IPS-20b (cell line): ENCODE measurements around the gene CCDC12.

ENCODE experiments used
- H3K27ac ChIP-seq: one replicate; pipeline ENCODE4 v1.5.1; 2013; ENCODE audit warnings: low read length
- H3K27me3 ChIP-seq: 2 replicates; pipeline ENCODE4 v1.6.1; 2013; ENCODE audit warnings: mild to moderate bottlenecking, low read length, inconsistent platforms; ENCODE audit not compliant: insufficient read depth
- H3K36me3 ChIP-seq: 2 replicates; pipeline ENCODE4 v1.6.1; 2013; ENCODE audit warnings: low read depth, mild to moderate bottlenecking, inconsistent platforms, low read length, moderate library complexity; ENCODE audit not compliant: insufficient read depth
- H3K4me1 ChIP-seq: 2 replicates; pipeline ENCODE4 v1.6.1; 2013; ENCODE audit warnings: mild to moderate bottlenecking, control low read depth, inconsistent platforms, low read length, moderate library complexity; ENCODE audit not compliant: insufficient read depth
- H3K4me3 ChIP-seq: 2 replicates; pipeline ENCODE4 v1.5.1; 2013; ENCODE audit warnings: mild to moderate bottlenecking, low read length, inconsistent platforms
- H3K9ac ChIP-seq: 2 replicates; pipeline ENCODE4 v1.6.1; 2013; ENCODE audit warnings: low read depth, mild to moderate bottlenecking, inconsistent platforms, low read length, moderate library complexity
- H3K9me3 ChIP-seq: 2 replicates; pipeline ENCODE4 v1.6.1; 2013; ENCODE audit warnings: mild to moderate bottlenecking, low read depth, low read length, inconsistent platforms; ENCODE audit not compliant: insufficient read depth

The CCDC12 gene

GRCh38 chr3:46876313-46877300, 99.9 kb downstream of the CCDC12 start:
- Histone ChIP-seq H3K27ac (no peak overlapping the region), H3K4me1 (no peaks in the 10 kb centered on the region), H3K9me3 (no peaks in the 10 kb centered on the region), H3K27me3 (peaks cover 87% of the 10 kb centered on the region), H3K36me3 (no peaks in the 10 kb centered on the region), H3K9ac (no peak overlapping the region), H3K4me3 (no peak overlapping the region)

GRCh38 chr3:46875560-46875959, 101.0 kb downstream of the CCDC12 start:
- Histone ChIP-seq H3K9ac (no peak overlapping the region), H3K4me3 (no peak overlapping the region), H3K9me3 (no peaks in the 10 kb centered on the region), H3K27ac (no peak overlapping the region), H3K36me3 (no peaks in the 10 kb centered on the region), H3K4me1 (no peaks in the 10 kb centered on the region), H3K27me3 (peaks cover 82% of the 10 kb centered on the region)

- Histone ChIP-seq H3K4me3 (no peak overlapping the region), H3K4me1 (no peaks in the 10 kb centered on the region), H3K9ac (no peak overlapping the region), H3K27ac (no peak overlapping the region), H3K27me3 (peaks cover 81% of the 10 kb centered on the region), H3K9me3 (no peaks in the 10 kb centered on the region), H3K36me3 (no peaks in the 10 kb centered on the region)
Observed at GRCh38 chr3:46874430-46874829, 102.1 kb downstream of the CCDC12 start.

GRCh38 chr3:46873521-46873920, 103.0 kb downstream of the CCDC12 start:
- Histone ChIP-seq H3K9ac (no peak overlapping the region), H3K4me1 (no peaks in the 10 kb centered on the region), H3K27ac (no peak overlapping the region), H3K9me3 (no peaks in the 10 kb centered on the region), H3K4me3 (no peak overlapping the region), H3K36me3 (no peaks in the 10 kb centered on the region), H3K27me3 (peaks cover 75% of the 10 kb centered on the region)
